Tongue (tissue), 2 donors: ENCODE results near the gene MS4A18. TPM values are rescaled to one million over a fixed set of nuclear protein-coding genes. Genes with fewer than 3 reads are reported as not detected.
"Not testable (repeated sequence)": the region's sequence is repeated elsewhere in the genome, so short reads cannot be mapped to it uniquely, and the experiment has no call there.

Experiments used
- DNase-seq: peaks from one replicate; pipeline ENCODE4 v3.0.0-alpha.2; 2015
- total RNA-seq: library from RNA; depleted of rRNA; stranded (reverse); fragments of >200 nt; gene quantifications from one replicate; pipeline ENCODE4 v1.2.3, GENCODE V29; 2014

Gene MS4A18
- total RNA-seq, 1 donor from 2014 or later = not detected

GRCh38 chr11:60740573-60740972, 16.1 kb downstream of the MS4A18 start:
- DNase-seq = no peak

- DNase-seq = no peak
Measured at GRCh38 chr11:60741421-60741820, 16.9 kb downstream of the MS4A18 start.

GRCh38 chr11:60743058-60743457, 18.5 kb downstream of the MS4A18 start:
- no peak for DNase-seq

- no peak for DNase-seq
Measured at GRCh38 chr11:60744114-60744513, 19.6 kb downstream of the MS4A18 start.

- DNase-seq = no peak
Measured at GRCh38 chr11:60747359-60747873, 22.9 kb downstream of the MS4A18 start.

- no peak for DNase-seq
Measured at GRCh38 chr11:60748225-60748624, 23.7 kb downstream of the MS4A18 start.

- DNase-seq = no peak
Measured at GRCh38 chr11:60748821-60749220, 24.3 kb downstream of the MS4A18 start.

- no peak for DNase-seq
Measured at GRCh38 chr11:60750911-60751310, 26.4 kb downstream of the MS4A18 start.

GRCh38 chr11:60753309-60753708, 28.8 kb downstream of the MS4A18 start:
- no peak for DNase-seq

GRCh38 chr11:60754887-60755286, 30.4 kb downstream of the MS4A18 start:
- DNase-seq = no peak

GRCh38 chr11:60756307-60757032, 31.9 kb downstream of the MS4A18 start, which contains the start of gene MS4A15:
Gene MS4A15, plus strand, starts transcription at chr11:60756867. Its CDS starts 6,867 bp downstream, at chr11:60763734.
- no peak for DNase-seq

- no peak for DNase-seq
Measured at GRCh38 chr11:60757231-60757800, 32.8 kb downstream of the MS4A18 start.

GRCh38 chr11:60758671-60759070, 34.2 kb downstream of the MS4A18 start:
- DNase-seq = not testable (repeated sequence)

- DNase-seq = not testable (repeated sequence)
Measured at GRCh38 chr11:60759438-60760225, 35.1 kb downstream of the MS4A18 start.

GRCh38 chr11:60761436-60762190, 37.1 kb downstream of the MS4A18 start:
- DNase-seq = peak; percentile 83

- DNase-seq = peak; percentile 78
Measured at GRCh38 chr11:60762851-60763691, 38.6 kb downstream of the MS4A18 start.

GRCh38 chr11:60763692-60764369, 39.3 kb downstream of the MS4A18 start:
- DNase-seq = no peak

GRCh38 chr11:60764879-60765278, 40.4 kb downstream of the MS4A18 start:
- DNase-seq = no peak

GRCh38 chr11:60765355-60765754, 40.8 kb downstream of the MS4A18 start:
- DNase-seq = no peak

GRCh38 chr11:60766547-60766946, 42.0 kb downstream of the MS4A18 start:
- DNase-seq = no peak
